CD14-positive monocyte (primary cell): ENCODE measurements around the gene CUEDC1. TPM values are rescaled to one million over a fixed set of nuclear protein-coding genes. Genes with fewer than 3 reads are reported as not detected.

Experiments
- DNase-seq, 3 donors: peaks; one replicate each; pipeline ENCODE4 v3.0.0-alpha.2; 2011 to 2022
- H2AFZ ChIP-seq: 2 replicates; pipeline ENCODE4 v1.6.0; 2012; ENCODE audit warnings: mild to moderate bottlenecking, low read depth, low read length, inconsistent platforms; ENCODE audit not compliant: insufficient read depth, poor library complexity, severe bottlenecking
- H3K27ac ChIP-seq, 2 donors: 1 replicate in 1 of 2; 2 replicates in 1 of 2; pipeline ENCODE4 v1.5.1; 2012 to 2013; ENCODE audit warnings: low read length in 2 of 2, control low read depth in 1 of 2, inconsistent platforms in 1 of 2, low read depth in 1 of 2, mild to moderate bottlenecking in 1 of 2
- H3K27me3 ChIP-seq, 2 donors: one replicate each; pipeline versions ENCODE4 v1.6.0 to v1.6.1; 2011 to 2013; ENCODE audit warnings: low read length in 2 of 2; ENCODE audit not compliant: control insufficient read depth in 2 of 2, insufficient read depth in 2 of 2
- H3K36me3 ChIP-seq, 2 donors: replicated peaks in 1 of 2; 1 replicate in 1 of 2; 2 replicates in 1 of 2; pipeline versions ENCODE4 v1.5.1 to v1.6.1; 2012 to 2013; ENCODE audit warnings: low read length in 2 of 2, control low read depth in 1 of 2, inconsistent platforms in 1 of 2, mild to moderate bottlenecking in 1 of 2; ENCODE audit not compliant: insufficient read depth in 2 of 2, control insufficient read depth in 1 of 2
- H3K4me1 ChIP-seq, 2 donors: 1 replicate in 1 of 2; 2 replicates in 1 of 2; pipeline versions ENCODE4 v1.5.1 to v1.6.1; 2012 to 2013; ENCODE audit warnings: low read length in 2 of 2, control low read depth in 1 of 2, inconsistent platforms in 1 of 2, mild to moderate bottlenecking in 1 of 2, moderate library complexity in 1 of 2; ENCODE audit not compliant: insufficient read depth in 2 of 2, control insufficient read depth in 1 of 2
- H3K4me2 ChIP-seq: replicated peaks from 2 replicates; pipeline ENCODE3; 2012; ENCODE audit warnings: low read length, moderate library complexity, mild to moderate bottlenecking; ENCODE audit not compliant: poor library complexity, severe bottlenecking; ENCODE audit errors: extremely low read depth
- H3K4me3 ChIP-seq, 3 experiments: fragments of 200-600 bp in 1 of 3; sonication (generic) in 1 of 3; replicated peaks in 1 of 3; 1 replicate in 2 of 3; 2 replicates in 1 of 3; pipeline ENCODE4 v1.5.1; 2011 to 2013; ENCODE audit warnings: low read length in 3 of 3, mild to moderate bottlenecking in 3 of 3, control low read depth in 2 of 3, low read depth in 2 of 3, inconsistent platforms in 1 of 3, moderate library complexity in 1 of 3
- H3K79me2 ChIP-seq: 2 replicates; pipeline ENCODE4 v1.6.0; 2012; ENCODE audit warnings: mild to moderate bottlenecking, control low read depth, inconsistent platforms, low read length, moderate library complexity; ENCODE audit not compliant: insufficient read depth
- H3K9ac ChIP-seq: 2 replicates; pipeline ENCODE4 v1.6.0; 2017; ENCODE audit warnings: low read length, mild to moderate bottlenecking; ENCODE audit not compliant: insufficient read depth, poor library complexity, severe bottlenecking
- H3K9me3 ChIP-seq, 2 donors: replicated peaks in 1 of 2; 1 replicate in 1 of 2; 2 replicates in 1 of 2; pipeline versions ENCODE4 v1.5.1 to v1.6.1; 2012 to 2013; ENCODE audit warnings: low read length in 2 of 2, control low read depth in 1 of 2; ENCODE audit not compliant: control insufficient read depth in 1 of 2, insufficient read depth in 1 of 2
- H4K20me1 ChIP-seq: 2 replicates; pipeline ENCODE4 v1.6.0; 2012; ENCODE audit warnings: mild to moderate bottlenecking, low read length, control low read depth, moderate library complexity; ENCODE audit not compliant: insufficient read depth
- H3K27ac Mint-ChIP-seq, 7 donors: one replicate each; pipeline ENCODE4 v1.8.0; 2020; ENCODE audit warnings: mild to moderate bottlenecking in 7 of 7, mixed read lengths in 7 of 7, moderate library complexity in 6 of 7, inconsistent platforms in 2 of 7
- H3K27me3 Mint-ChIP-seq, 3 donors: one replicate each; pipeline ENCODE4 v1.8.0; 2021 to 2022; ENCODE audit warnings: low read depth in 3 of 3, mild to moderate bottlenecking in 3 of 3, mixed read lengths in 3 of 3, moderate library complexity in 3 of 3, inconsistent platforms in 1 of 3
- H3K36me3 Mint-ChIP-seq, 2 donors: one replicate each; pipeline ENCODE4 v1.8.0; 2020; ENCODE audit warnings: mixed read lengths in 2 of 2, inconsistent platforms in 1 of 2, mild to moderate bottlenecking in 1 of 2
- H3K4me1 Mint-ChIP-seq: one replicate; pipeline ENCODE4 v1.8.0; 2020; ENCODE audit warnings: mild to moderate bottlenecking, mixed read lengths
- H3K4me3 Mint-ChIP-seq, 2 donors: one replicate each; pipeline ENCODE4 v1.8.0; 2020; ENCODE audit warnings: mild to moderate bottlenecking in 2 of 2, mixed read lengths in 2 of 2, moderate library complexity in 1 of 2
- H3K9me3 Mint-ChIP-seq, 7 donors: one replicate each; pipeline ENCODE4 v1.8.0; 2020 to 2022; ENCODE audit warnings: mixed read lengths in 7 of 7, mild to moderate bottlenecking in 6 of 7, moderate library complexity in 6 of 7, inconsistent platforms in 2 of 7
- CTCF ChIP-seq: fragments of 200-600 bp; IDR thresholded peaks from one replicate; pipeline ENCODE4 v1.8.0; 2022; ENCODE audit warnings: antibody characterized with exemption, mild to moderate bottlenecking
- WGBS: methylation state at CpG from one replicate; pipeline ENCODE4 v1.1.5; 2013; ENCODE audit warnings: missing lambda C conversion rate; ENCODE audit not compliant: insufficient coverage; 5-methylcytosine and 5-hydroxymethylcytosine counted together
- intact Hi-C, 2 donors: fragments of 100-400 bp; cut with micrococcal nuclease; formaldehyde crosslinking; loops; one replicate each; pipeline versions ENCODE4 v1.15.0 to v1.15.1; 2023
- polyA plus RNA-seq, 3 donors: library from polyadenylated mRNA; depleted of rRNA in 1 of 3; unstranded in 2 of 3; stranded (reverse) in 1 of 3; fragments of 300-500 nt in 2 of 3; fragments of >200 nt in 1 of 3; fragmentation: Illumina TruSeq in 2 of 3; gene quantifications; 1 replicate in 2 of 3; 2 replicates in 1 of 3; pipeline ENCODE4 v1.2.3, GENCODE V29; 2012 to 2021

The CUEDC1 gene
- polyA plus RNA-seq, 3 donors = 4.2 to 31.0 (median 4.3) TPM

- H3K4me2 ChIP-seq = peak within 1 kb of the TSS; percentile 85
- H2AFZ ChIP-seq = peak within 1 kb of the TSS; percentile 95
- peaks cover 36% of the 10 kb centered on the region for H3K79me2 ChIP-seq
- H3K27me3 ChIP-seq = no peaks in the 10 kb centered on the region
- peak within 1 kb of the TSS; percentile 81 to 96 (median 86) for H3K4me3 ChIP-seq
- intact Hi-C loops = loop anchor here (10.0 kb wide), 2 partner anchors 55 to 235 kb away; partner anchors contain the start of gene DYNLL2 (in 2 of the 2)
- H4K20me1 ChIP-seq = no peaks in the 10 kb centered on the region
- Mint-ChIP-seq H3K4me3 (peak within 1 kb of the TSS; percentile 98 to 99), H3K4me1 (peaks cover 45% of the 10 kb centered on the region), H3K27ac (peak within 1 kb of the TSS; percentile 94 to 99 (median 97)), H3K27me3 (no peaks in the 10 kb centered on the region), H3K36me3 (peaks cover 10 to 16% of the 10 kb centered on the region in 2 donors), H3K9me3 (peaks cover 0 to 2% (median 0%) of the 10 kb centered on the region in 7 donors)
- H3K36me3 ChIP-seq = peaks cover 7 to 8% of the 10 kb centered on the region in 2 donors
- no peak for TF ChIP-seq CTCF
- no peaks in the 10 kb centered on the region for H3K9me3 ChIP-seq
- peaks cover 39 to 42% of the 10 kb centered on the region in 2 donors for H3K4me1 ChIP-seq
- peak within 1 kb of the TSS; percentile 87 for H3K9ac ChIP-seq
- H3K27ac ChIP-seq = peak within 1 kb of the TSS; percentile 90 to 96
- peak; percentile 94 to 95 (median 95) for DNase-seq
- WGBS = under 1% methylated on average over 50 of the region's 57 CpGs
Observed at GRCh38 chr17:57849874-57850754, 105.1 kb downstream of the CUEDC1 start, which contains the start of gene MRPS23. TSS of gene MRPS23 (minus strand) at chr17:57850044. CDS start at chr17:57850010, 34 bp downstream.

- DNase-seq = peak in 1 of 3 donors; percentile 25
- H3K9me3 ChIP-seq = no peaks in the 10 kb centered on the region
- Mint-ChIP-seq H3K36me3 (peaks cover 12 to 23% of the 10 kb centered on the region in 2 donors), H3K27me3 (no peaks in the 10 kb centered on the region), H3K27ac (peak overlapping the region; percentile 68 to 99 (median 96)), H3K9me3 (peaks cover 0 to 2% (median 0%) of the 10 kb centered on the region in 7 donors), H3K4me3 (peak overlapping the region; percentile 98 to 99), H3K4me1 (peaks cover 44% of the 10 kb centered on the region)
- intact Hi-C loops = no loop called here
- H2AFZ ChIP-seq = peak overlapping the region; percentile 95
- TF ChIP-seq CTCF = no peak
- H3K36me3 ChIP-seq = peaks cover 8 to 10% of the 10 kb centered on the region in 2 donors
- H3K79me2 ChIP-seq = peaks cover 36% of the 10 kb centered on the region
- peak overlapping the region; percentile 85 for H3K4me2 ChIP-seq
- H4K20me1 ChIP-seq = no peaks in the 10 kb centered on the region
- no peaks in the 10 kb centered on the region for H3K27me3 ChIP-seq
- WGBS = 23% methylated on average over 21 of the region's 27 CpGs
- peak overlapping the region; percentile 81 to 96 (median 86) for H3K4me3 ChIP-seq
- peak overlapping the region; percentile 90 to 96 for H3K27ac ChIP-seq
- peak overlapping the region; percentile 87 for H3K9ac ChIP-seq
- H3K4me1 ChIP-seq = peaks cover 36 to 42% of the 10 kb centered on the region in 2 donors
Observed at GRCh38 chr17:57849163-57849873, 105.9 kb downstream of the CUEDC1 start.
